Measurements from ENCODE around the gene TACSTD2. TPM values are rescaled to one million over a fixed set of nuclear protein-coding genes. Genes with fewer than 3 reads are reported as not detected.

TACSTD2 gene
- total and polyA plus RNA-seq, 2 donors (not counting 1 experiment from before 2014, with no cell fraction given) = not detected

GRCh38 chr1:58572690-58573089 is 4.4 kb downstream of the TACSTD2 start:
- peaks cover 9 to 17% of the 10 kb centered on the region in 2 donors for H3K4me1 ChIP-seq (ENCODE audit: control insufficient read depth in 2 of 2, insufficient read depth in 2 of 2, low read length in 2 of 2)
- Mint-ChIP-seq H3K27ac (no peak overlapping the region), H3K9me3 (ENCODE audit: insufficient read depth) (no peaks in the 10 kb centered on the region), H3K4me1 (peaks cover 23% of the 10 kb centered on the region), H3K4me3 (no peak overlapping the region), H3K27me3 (peaks cover 71% of the 10 kb centered on the region)
- TF ChIP-seq EZH2 (IDR thresholded peaks at IDR 0.05; ENCODE audit: borderline replicate concordance, insufficient read depth, low read depth, low read length, poor library complexity, severe bottlenecking) = no peak
- TF ChIP-seq CTCF (IDR thresholded peaks at IDR 0.05) = no peak
- H3K9ac ChIP-seq (ENCODE audit: low read length) = no peak overlapping the region
- CTCF ChIA-PET = no interaction called here
- no peak for DNase-seq
- no peak overlapping the region for H3K27ac ChIP-seq (ENCODE audit: low read length in 2 of 2)
- POLR2A ChIA-PET = interaction anchor here (1.4 kb wide), 1 partner anchor 26 kb away, joined by 3 read pairs; the partner anchor contains the start of gene OMA1
- H3K4me3 ChIP-seq (ENCODE audit: control extremely low read depth in 1 of 5, extremely low read depth in 1 of 5, insufficient read depth in 1 of 5, low read depth in 2 of 5, low read length in 4 of 5) = no peak overlapping the region
- no peaks in the 10 kb centered on the region for H3K36me3 ChIP-seq (replicated peaks in 1 of 2; ENCODE audit: control extremely low read depth in 1 of 2, control insufficient read depth in 1 of 2, extremely low read depth in 1 of 2, insufficient read depth in 2 of 2, low read length in 1 of 2)
- no peak overlapping the region for H3K4me2 ChIP-seq (replicated peaks; ENCODE audit: low read depth, low read length, poor library complexity, severe bottlenecking)
- no peaks in the 10 kb centered on the region for H3K79me2 ChIP-seq (ENCODE audit: control insufficient read depth, insufficient read depth, low read length)
- H3K9me3 ChIP-seq (ENCODE audit: control extremely low read depth in 1 of 3, control insufficient read depth in 2 of 3, insufficient read depth in 1 of 3, low read length in 2 of 3) = peaks cover 0 to 12% (median 1%) of the 10 kb centered on the region in 3 donors
- ATAC-seq (ENCODE audit: low read depth) = no peak
- H2AFZ ChIP-seq (ENCODE audit: insufficient read depth, low read depth, low read length, poor library complexity, severe bottlenecking) = no peak overlapping the region
- H3K27me3 ChIP-seq (replicated peaks in 1 of 4; ENCODE audit: control extremely low read depth in 1 of 4, control insufficient read depth in 3 of 4, insufficient read depth in 4 of 4, low read length in 3 of 4) = peaks cover 0 to 55% (median 42%) of the 10 kb centered on the region in 4 experiments
- intact Hi-C loops (cut with micrococcal nuclease) = no loop called here
- no peaks in the 10 kb centered on the region for H4K20me1 ChIP-seq (ENCODE audit: control insufficient read depth, insufficient read depth, low read length, poor library complexity, severe bottlenecking)
- WGBS (ENCODE audit: insufficient coverage) = 90% methylated on average over 2 of the region's 2 CpGs

- no peak overlapping the region for H2AFZ ChIP-seq (ENCODE audit: insufficient read depth, low read depth, low read length, poor library complexity, severe bottlenecking)
- no peak overlapping the region for H3K4me3 ChIP-seq (ENCODE audit: control extremely low read depth in 1 of 5, extremely low read depth in 1 of 5, insufficient read depth in 1 of 5, low read depth in 2 of 5, low read length in 4 of 5)
- no peaks in the 10 kb centered on the region for H3K79me2 ChIP-seq (ENCODE audit: control insufficient read depth, insufficient read depth, low read length)
- peaks cover 0 to 47% (median 37%) of the 10 kb centered on the region in 4 experiments for H3K27me3 ChIP-seq (replicated peaks in 1 of 4; ENCODE audit: control extremely low read depth in 1 of 4, control insufficient read depth in 3 of 4, insufficient read depth in 4 of 4, low read length in 3 of 4)
- POLR2A ChIA-PET = no interaction called here
- H3K36me3 ChIP-seq (replicated peaks in 1 of 2; ENCODE audit: control extremely low read depth in 1 of 2, control insufficient read depth in 1 of 2, extremely low read depth in 1 of 2, insufficient read depth in 2 of 2, low read length in 1 of 2) = no peaks in the 10 kb centered on the region
- ATAC-seq (ENCODE audit: low read depth) (no peak), DNase-seq (no peak)
- H3K27ac ChIP-seq (ENCODE audit: low read length in 2 of 2) = no peak overlapping the region
- Mint-ChIP-seq H3K27me3 (peaks cover 67% of the 10 kb centered on the region), H3K27ac (no peak overlapping the region), H3K4me3 (no peak overlapping the region), H3K9me3 (ENCODE audit: insufficient read depth) (no peaks in the 10 kb centered on the region), H3K4me1 (peaks cover 18% of the 10 kb centered on the region)
- intact Hi-C loops (cut with micrococcal nuclease) = no loop called here
- CTCF ChIA-PET = interaction anchor here (0.7 kb wide), 1 partner anchor 81 kb away, joined by 3 read pairs; no protein-coding TSS in a partner anchor
- peaks cover 8 to 9% of the 10 kb centered on the region in 2 donors for H3K4me1 ChIP-seq (ENCODE audit: control insufficient read depth in 2 of 2, insufficient read depth in 2 of 2, low read length in 2 of 2)
- peaks cover 0 to 6% (median 1%) of the 10 kb centered on the region in 3 donors for H3K9me3 ChIP-seq (ENCODE audit: control extremely low read depth in 1 of 3, control insufficient read depth in 2 of 3, insufficient read depth in 1 of 3, low read length in 2 of 3)
- H3K9ac ChIP-seq (ENCODE audit: low read length) = no peak overlapping the region
- TF ChIP-seq CTCF (IDR thresholded peaks at IDR 0.05) (no peak), EZH2 (IDR thresholded peaks at IDR 0.05; ENCODE audit: borderline replicate concordance, insufficient read depth, low read depth, low read length, poor library complexity, severe bottlenecking) (no peak)
- H3K4me2 ChIP-seq (replicated peaks; ENCODE audit: low read depth, low read length, poor library complexity, severe bottlenecking) = no peak overlapping the region
- no peaks in the 10 kb centered on the region for H4K20me1 ChIP-seq (ENCODE audit: control insufficient read depth, insufficient read depth, low read length, poor library complexity, severe bottlenecking)
Observed at GRCh38 chr1:58571616-58572015, 5.4 kb downstream of the TACSTD2 start.
